Posterior vena cava (tissue), 2 donors: ENCODE measurements around the gene HEYL. TPM values are rescaled to one million over a fixed set of nuclear protein-coding genes. Genes with fewer than 3 reads are reported as not detected.
A peak's percentile ranks its signal among the peaks of the same experiment; 100 is the strongest.
"Not testable (repeated sequence)": the region's sequence is repeated elsewhere in the genome, so short reads cannot be mapped to it uniquely, and the experiment has no call there.

Experiments used
- DNase-seq: peaks from one replicate; pipeline ENCODE4 v3.0.0-alpha.2; 2020; ENCODE audit warnings: low spot score
- intact Hi-C, 2 donors: fragments of 100-400 bp; cut with DNase I; formaldehyde crosslinking; loops; one replicate each; pipeline versions ENCODE4 v1.14.1 to v1.14.2; 2022 to 2023
- total RNA-seq, 2 donors: library from RNA; stranded (reverse); fragmentation: NEBNext Ultra II Directional; extraction: Animal tissue kit (Norgen Biotek cat#: 25700); gene quantifications; one replicate each; pipeline ENCODE4 v1.2.1, GENCODE V29; 2021
- donor health status: DM: yes; HTN: yes; CAD: no.
- donor health status: DM: yes; HTN: yes; CAD: no.

HEYL gene
- total RNA-seq, 2 donors from 2014 or later = 25.2 to 47.1 TPM

DNA sequence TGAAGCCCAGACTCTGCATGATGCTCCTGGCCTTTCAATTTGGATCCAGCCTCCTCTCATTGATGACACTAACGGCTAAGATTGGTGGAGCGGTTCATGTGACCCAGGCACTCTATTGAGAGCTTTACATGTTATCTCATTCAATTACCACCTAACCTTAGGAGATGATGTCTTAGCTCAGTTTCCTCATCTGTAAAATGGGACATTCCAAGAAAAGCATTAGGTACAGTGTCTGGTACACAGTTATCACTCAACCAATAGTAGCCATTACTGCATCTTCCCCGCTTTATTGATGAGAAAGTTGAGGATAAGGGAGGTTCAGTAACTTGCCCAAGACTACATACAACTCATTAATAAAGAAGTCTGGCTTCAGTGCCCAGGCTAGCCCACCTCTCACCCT lies 17.0 kb downstream of the HEYL start:
- intact Hi-C loops = no loop called here
- no peak for DNase-seq

DNA sequence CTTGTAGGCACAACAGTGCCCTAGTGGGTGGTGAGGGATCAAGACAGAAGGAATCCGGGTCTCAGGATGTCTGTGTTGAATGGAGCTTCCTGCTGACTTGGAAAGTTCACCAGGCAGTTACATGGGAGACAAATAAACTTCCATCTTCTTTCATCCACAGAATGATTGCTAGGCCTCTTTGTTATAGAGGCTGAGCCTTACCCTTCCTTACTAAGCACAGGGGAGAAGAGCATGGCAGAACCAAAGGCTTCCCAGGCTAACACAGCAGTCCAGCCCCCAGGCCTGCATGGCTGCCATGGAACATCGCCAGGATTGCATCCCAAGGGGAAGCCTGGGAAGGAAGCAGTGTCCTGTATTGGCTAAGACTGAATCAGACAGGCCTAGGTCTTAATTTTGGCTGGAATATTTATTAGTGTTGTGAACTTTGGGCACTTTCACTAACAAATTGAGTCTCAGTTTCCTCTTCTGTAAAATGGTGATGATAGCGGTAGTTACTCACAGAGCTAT lies 18.7 kb downstream of the HEYL start:
- no peak for DNase-seq
- intact Hi-C loops = no loop called here

DNA sequence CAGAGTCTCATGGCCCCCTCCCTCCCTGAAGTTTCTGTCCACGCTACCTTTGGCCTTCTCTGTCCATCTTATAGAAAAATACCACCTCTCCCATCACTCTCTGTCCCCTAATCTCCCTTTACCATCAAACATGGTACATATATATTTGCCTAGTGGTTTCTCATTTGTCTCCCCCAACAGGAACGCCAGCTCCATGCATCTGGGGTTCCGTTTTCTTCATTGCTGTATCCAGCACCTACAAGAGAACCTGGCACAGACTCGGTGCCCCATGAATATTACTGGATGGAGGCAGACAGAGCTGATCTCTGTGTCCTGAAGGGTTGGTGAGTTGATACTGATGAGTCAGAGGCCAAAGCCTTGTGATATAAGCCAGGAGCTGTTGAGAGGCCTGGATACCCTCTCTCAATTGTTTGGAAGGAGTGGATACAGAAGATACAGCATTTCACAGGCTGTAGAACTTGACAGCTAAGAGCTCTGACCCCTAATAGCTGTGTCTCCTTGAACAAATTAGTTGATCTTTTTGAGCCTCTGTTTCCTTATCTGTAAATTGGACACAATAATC lies 21.9 kb downstream of the HEYL start:
- DNase-seq = no peak
- intact Hi-C loops = no loop called here

DNA sequence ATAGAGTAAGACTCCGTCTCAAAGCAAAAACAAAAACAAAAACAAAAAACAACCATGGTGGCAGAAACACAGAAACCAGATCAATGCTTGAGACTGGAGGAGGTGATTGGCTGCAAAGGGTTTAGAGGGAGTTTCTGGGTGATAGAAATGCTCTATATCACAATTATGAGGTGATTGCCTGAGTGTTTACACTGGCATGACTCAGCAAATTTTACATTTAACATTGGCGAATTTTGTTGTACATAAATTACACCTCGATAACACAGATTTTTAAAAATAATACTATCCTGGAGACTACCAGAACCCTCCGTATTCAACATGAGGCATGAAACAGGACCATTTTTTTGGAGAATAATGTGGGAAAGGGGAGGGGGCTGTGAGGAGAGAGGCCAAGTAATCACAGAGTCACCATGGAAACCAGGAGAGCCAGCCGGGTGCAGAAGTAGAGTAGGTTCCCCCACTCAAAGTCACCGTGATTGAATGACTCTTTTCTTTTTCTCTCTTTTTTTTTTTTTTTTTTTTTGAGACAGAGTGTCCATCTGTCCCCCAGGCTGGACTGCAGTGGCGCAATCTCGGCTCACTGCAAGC lies 24.3 kb downstream of the HEYL start:
- intact Hi-C loops = no loop called here
- no peak for DNase-seq

DNA sequence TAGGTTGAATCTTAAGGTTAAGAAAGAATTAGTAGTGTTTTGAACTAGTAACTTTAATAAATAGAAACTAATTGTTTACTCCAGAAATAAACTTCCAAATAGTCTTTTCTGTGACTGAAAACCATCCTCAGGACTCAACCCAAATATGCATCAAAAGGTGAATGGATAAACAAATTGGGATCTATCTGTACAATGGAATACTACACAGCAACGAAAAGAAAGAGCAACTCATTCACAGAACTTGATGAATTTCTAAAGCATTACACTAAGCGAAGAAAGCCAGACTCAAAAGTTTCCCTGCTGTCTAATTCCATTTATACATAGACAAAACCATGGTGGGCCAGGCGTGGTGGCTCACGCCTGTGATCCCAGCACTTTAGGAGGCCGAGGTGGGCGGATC lies 25.0 kb downstream of the HEYL start:
- DNase-seq = no peak
- intact Hi-C loops = no loop called here

DNA sequence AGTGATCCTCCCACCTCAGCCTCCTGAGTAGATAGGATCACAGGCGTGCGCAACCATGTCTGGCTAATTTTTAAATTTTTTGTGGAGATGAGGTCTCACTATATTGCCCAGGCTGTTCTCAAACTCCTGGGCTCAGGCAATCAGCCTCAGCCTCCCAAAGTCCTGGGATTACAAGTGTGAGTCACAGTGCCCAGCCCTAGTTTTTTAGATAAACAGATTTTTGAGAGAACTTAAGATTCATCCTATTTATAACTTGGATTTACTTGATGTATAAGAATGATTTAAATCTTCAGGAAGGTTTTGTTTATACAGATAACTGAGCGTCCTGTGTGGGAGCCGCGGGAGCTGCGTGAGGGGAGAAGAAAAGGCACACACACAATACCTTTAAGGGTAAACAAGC lies 26.2 kb downstream of the HEYL start:
- intact Hi-C loops = no loop called here

DNA sequence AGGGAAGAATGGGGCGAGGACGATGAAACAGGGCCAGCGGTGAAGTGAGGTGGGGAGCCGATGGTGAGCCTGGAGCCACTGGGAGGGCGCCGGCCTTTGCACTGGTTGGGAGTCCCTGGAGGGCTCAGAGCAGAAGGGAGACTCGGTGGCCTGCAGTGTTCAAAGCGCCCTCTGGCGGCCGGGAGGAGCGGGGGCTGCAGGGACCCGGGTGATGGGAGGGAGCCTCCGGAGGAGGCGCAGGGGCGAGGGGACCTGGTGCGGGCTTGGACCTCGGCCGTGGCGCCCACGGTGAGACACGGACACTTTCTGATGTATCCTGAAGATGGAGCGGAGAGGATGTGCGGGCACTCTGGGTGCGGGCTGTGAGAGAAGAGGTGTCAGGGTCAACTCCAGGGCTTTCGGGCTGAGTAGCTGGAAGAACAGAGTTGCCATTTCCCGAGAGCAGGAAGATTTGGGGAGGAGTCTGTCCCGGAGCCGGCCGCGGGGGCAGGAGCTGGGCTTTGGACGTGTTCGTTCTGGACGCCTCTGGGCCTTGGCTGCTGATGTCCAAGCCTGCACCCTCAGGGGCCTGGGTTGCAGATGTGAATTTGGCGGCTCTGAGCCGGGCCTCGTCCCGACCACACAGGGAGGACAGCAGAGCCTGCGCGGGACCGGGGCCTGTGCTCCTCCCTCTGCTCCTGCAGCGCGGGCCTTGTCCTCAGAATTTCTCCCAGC lies 29.7 kb downstream of the HEYL start:
- intact Hi-C loops = loop anchor here (5.0 to 10.0 kb wide), 4 partner anchors 43 to 115 kb away; no protein-coding TSS in a partner anchor
- DNase-seq = peak; percentile 94

More for the DNA sequence above, 26.2 kb downstream of the HEYL start:
- no peak for DNase-seq

DNA sequence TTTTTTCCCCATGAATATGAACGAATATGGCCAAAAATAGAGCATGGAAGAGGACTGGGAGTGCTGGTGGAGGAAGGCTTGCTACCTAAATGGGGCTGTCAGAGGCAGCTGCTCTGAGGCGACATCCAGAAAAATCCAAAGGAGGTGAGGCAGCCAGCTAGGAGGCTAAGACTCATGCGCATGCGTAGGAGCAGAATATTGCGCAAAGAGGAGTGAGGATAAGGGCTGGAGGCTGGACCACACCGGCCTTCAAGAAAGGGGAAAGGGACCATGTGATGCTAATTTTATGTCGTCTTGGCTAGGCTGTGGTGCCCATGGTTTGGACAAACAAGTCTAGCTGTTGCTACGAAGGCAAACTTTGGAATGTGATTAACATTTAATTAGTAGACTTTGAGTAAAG lies 30.5 kb downstream of the HEYL start:
- no peak for DNase-seq
- intact Hi-C loops = loop anchor here (5.0 to 10.0 kb wide), 4 partner anchors 43 to 116 kb away; no protein-coding TSS in a partner anchor

DNA sequence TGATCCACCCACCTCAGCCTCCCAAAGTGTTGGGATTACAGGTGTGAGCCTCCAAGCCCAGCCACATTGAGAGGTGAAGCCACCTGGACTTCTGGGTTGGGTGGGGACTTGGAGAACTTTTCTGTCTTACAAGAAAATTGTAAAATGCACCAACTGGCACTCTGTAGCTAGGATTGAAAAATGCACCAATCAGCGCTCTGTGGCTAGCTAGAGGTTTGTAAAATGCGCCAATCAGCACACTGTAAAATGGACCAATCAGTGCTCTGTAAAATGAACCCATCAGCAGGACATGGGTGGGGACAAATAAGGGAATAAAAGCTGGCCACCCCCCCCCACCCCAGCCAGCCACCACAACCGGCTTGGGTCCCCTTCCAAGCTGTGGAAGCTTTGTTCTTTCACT lies 35.8 kb downstream of the HEYL start:
- not testable (repeated sequence) for DNase-seq
- intact Hi-C loops = loop anchor here in 1 of 2 donors (10.0 kb wide), 1 partner anchor 121 kb away; no protein-coding TSS in a partner anchor

DNA sequence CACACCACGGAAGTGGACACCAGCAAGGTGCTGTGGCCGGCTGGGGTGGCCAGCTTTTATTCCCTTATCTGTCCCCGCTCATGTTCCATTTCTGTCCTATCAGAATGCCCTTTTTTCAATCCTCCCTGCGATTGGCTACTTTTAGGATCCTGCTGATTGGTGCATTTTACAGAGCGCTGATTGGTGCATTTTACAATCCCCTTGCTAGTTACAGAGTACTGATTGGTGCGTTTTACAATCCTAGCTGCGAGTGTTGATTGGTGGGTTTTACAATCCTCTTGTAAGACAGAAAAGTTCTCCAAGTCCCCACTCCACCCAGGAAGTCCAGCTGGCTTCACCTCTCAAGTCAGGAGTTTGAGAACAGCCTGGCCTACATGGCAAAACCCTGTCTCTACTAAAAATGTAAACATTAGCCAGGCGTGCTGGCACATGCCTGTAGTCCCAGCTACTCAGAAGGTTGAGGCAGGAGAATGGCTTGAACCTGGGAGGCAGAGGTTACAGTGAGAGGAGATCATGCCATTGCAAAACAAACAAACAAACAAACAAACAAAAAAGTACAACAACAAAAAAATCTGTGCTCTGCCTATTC lies 37.7 kb downstream of the HEYL start:
- intact Hi-C loops = loop anchor here in 1 of 2 donors (10.0 kb wide), 1 partner anchor 123 kb away; no protein-coding TSS in a partner anchor
- DNase-seq = not testable (repeated sequence)

DNA sequence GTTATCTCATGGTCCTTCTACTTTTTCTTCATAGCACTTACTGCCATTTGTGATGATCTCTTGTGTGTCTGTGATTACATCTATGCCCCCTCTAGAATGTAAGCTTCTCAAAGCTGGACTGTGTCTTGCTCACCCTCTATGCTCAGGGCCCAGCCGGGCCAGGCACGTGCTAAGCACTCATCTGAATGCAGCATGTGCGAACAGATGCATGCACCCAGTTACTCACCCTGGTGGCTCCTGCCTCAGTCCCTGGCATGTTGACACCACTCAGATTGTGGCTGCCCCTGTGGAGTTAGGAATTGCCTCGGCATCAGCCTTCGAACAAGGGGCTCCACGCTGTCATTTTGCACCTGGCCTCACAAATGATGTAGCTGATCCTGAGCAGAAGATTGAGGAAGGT lies 43.3 kb downstream of the HEYL start:
- no peak for DNase-seq
- intact Hi-C loops = no loop called here

DNA sequence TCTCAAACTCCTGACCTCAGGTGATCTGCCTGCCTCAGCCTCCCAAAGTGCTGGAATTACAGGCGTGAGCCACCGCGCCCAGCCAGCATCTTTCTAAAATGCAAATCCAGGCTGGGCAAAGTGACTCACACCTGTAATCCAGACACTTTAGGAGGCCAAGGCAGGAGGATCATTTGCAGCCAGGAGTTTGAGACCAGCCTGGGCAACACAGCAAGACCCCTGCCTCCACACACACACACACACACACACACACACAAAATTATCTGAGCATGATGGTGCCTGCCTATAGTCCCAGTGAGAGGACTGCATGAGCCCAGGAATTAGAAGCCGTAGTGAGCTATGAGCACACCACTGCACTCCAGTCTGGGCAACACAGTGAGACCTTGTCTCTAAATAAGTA lies 46.1 kb downstream of the HEYL start:
- intact Hi-C loops = loop anchor here in 1 of 2 donors (5.0 kb wide), 1 partner anchor 1986 kb away; no protein-coding TSS in a partner anchor
- DNase-seq = no peak

DNA sequence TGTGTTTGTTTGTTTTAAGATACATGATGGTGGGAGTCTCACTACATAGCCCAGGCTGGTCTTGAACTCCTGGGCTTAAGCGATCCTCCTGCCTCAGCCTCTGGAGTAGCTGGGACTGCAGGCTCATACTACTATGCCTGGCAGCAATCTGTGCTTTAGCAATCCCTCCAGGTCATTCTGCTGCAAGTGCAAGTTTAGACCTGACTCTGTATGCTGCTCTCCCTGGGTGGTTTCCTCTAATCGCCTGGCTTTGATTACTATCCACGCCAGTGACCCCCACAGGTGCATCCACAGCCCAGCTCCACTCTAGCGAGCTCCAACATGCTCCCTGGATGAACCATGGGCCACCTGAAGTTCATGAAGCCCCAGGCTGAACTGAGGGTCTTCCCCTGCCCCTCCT lies 47.4 kb downstream of the HEYL start:
- intact Hi-C loops = loop anchor here in 1 of 2 donors (5.0 kb wide), 1 partner anchor 1985 kb away; no protein-coding TSS in a partner anchor
- peak; percentile 47 for DNase-seq

DNA sequence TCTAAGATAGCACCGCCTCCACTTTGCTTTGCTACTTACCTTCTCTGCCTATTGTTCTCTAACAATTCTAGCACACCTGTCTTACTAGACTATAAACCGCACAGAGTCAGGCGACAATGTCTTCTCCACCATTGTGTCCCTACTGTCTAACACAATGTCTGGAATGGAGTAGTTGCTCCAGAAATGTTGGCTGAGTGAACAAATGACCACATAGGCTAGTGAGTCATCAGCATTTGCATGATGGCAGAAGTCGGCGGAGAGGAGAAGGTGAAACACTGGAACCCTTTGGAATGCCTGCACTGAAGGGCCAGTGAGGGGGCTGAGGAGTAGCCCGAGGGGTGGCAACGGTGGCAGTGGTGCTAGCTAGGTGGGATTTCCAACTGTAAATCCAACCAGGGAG lies 48.9 kb downstream of the HEYL start:
- peak; percentile 46 for DNase-seq
- intact Hi-C loops = loop anchor here in 1 of 2 donors (5.0 kb wide), 1 partner anchor 1983 kb away; no protein-coding TSS in a partner anchor

DNA sequence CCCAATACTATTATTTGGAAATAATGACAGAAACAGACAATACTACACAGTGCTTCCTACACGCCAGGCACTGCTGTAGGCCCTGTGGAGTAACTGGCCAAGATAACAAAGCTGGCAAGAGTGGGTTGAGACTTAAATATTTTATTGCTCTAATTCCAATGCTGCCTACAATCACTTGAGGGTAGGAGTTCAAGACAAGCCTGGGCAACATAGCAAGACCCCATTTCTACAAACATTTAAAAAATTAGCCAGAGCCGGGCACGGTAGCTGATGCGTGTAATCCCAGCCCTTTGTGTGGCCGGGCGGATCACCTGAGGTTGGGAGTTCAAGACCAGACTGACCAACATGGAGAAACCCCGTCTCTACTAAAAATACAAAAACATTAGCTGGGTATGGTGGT lies 53.5 kb downstream of the HEYL start:
- DNase-seq = no peak
- intact Hi-C loops = no loop called here

DNA sequence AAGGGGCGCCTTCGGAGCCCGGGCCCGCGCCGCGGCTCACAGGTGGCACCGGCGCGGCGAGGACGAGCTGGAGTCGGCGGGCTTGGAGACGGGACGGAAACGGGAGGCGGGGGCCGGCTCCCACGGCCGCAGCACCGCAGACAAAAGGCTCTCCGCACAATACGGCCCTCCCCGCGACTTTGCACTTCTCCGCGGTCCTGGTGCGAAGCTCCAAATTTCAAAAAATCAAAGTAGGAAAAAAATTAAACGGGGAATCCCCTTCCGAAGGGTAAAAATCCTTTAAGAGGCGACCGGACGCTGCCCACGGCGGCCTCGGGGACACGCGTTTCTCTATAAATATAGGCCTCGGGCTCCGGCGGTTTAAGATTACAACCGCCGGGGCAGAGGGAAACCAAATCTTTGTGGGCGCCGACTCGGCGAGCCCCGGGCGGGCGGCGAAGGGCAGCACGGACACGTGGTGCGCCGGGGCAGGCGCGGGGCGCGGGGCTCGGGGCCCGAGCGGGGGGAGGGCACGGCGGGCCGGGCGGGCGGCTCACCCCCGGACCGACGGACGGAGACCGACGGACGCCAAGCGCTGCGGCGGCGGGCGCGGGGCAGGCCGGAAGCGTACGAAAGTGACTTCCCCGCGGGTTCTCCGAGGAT lies 63.3 kb downstream of the HEYL start:
- intact Hi-C loops = no loop called here
- peak; percentile 81 for DNase-seq

DNA sequence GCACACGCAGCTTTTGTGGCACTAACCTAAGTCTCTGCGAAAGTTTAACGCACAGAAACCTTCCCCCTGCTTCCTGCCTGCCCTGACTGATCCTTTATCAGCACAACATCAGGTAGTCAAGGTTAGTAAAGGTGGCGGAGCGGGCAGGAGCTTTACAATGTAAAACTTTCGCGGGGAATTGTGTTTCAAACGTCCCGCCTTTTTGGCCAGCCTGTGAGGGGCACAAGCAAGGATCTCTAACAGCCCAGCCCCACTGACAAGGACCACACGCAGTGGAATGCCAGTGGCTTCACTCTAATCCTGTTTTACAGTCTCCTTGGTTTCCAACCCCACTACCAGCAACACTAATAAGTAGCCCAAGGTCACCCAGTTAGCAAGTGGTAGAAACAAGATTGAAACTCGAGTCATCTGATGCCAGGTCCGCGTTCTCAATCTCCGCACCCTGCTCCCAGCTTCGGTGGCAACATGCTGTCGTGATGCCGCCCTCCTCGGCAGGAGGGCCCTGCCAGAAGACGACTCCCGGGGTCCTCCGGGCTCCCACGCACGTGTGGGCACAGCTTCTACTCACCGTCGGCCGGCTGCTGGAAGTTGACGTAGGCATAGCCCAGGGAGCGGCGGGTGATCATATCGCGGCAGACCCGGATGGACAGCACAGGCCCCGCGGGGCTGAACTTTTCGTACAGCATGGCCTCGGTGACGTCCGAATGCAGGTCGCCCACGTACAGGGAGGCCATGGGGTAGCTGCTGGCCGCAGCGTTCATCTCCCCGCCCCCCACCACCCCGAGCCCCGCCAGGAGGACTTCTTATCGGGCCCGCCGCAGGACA lies 64.0 kb downstream of the HEYL start:
- intact Hi-C loops = no loop called here
- peak; percentile 93 for DNase-seq

DNA sequence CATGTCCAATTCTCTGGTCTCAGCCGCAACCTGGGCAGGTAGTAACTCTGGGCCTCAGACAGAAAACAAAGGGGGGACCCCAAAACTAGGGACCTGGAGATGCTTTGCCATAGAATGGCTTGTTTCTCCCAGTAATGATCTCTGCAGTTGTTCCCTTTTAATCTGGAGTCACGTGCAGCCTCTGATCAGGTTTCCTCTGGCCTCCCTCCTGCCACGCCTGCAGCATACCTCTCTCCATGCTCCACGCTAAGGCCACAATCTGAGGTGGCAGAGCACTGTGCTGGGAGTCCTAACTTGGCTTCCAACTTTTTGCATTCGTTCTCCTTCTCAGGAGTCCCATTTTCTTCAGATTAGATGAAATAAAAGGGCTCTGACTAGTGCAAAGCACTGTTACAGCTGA lies 64.8 kb downstream of the HEYL start:
- no peak for DNase-seq
- intact Hi-C loops = no loop called here
